ENCODE data around the gene SNX7. TPM values are rescaled to one million over a fixed set of nuclear protein-coding genes. Genes with fewer than 3 reads are reported as not detected.

Gene SNX7
- polyA plus RNA-seq, 1 of the 3 experiments (the other 2 are of a cell fraction): 16.0 TPM

- 88% methylated on average over 1 of the region's 1 CpG for WGBS (ENCODE audit: low lambda C conversion rate)
- Histone ChIP-seq H4K20me1 (ENCODE audit: insufficient read depth) (no peaks in the 10 kb centered on the region), H3K4me1 (ENCODE audit: control insufficient read depth in 1 of 2, insufficient read depth in 2 of 2, low read depth in 1 of 2, low read length in 1 of 2) (no peaks in the 10 kb centered on the region), H3K4me2 (no peak overlapping the region), H3K4me3 (ENCODE audit: low read depth in 2 of 2, low read length in 1 of 2) (no peak overlapping the region), H3K9me2 (no peaks in the 10 kb centered on the region), H3F3A (replicated peaks; ENCODE audit: insufficient read depth) (no peaks in the 10 kb centered on the region), H3K27me3 (ENCODE audit: insufficient read depth) (no peaks in the 10 kb centered on the region), H3K36me3 (replicated peaks in 1 of 2; ENCODE audit: control insufficient read depth in 1 of 2, insufficient read depth in 2 of 2, low read length in 1 of 2) (peaks cover 2 to 11% of the 10 kb centered on the region in 2 experiments), H3K9ac (no peak overlapping the region; the same call in 1 of the 2 replicates), H3K79me2 (ENCODE audit: insufficient read depth) (no peaks in the 10 kb centered on the region), H3K27ac (ENCODE audit: low read depth in 2 of 2, low read length in 1 of 2) (no peak overlapping the region), H2AFZ (ENCODE audit: low read depth) (no peak overlapping the region), H3K9me3 (no peaks in the 10 kb centered on the region)
- DNase-seq: no peak
- ChIA-PET CTCF (no interaction called here), POLR2A (no interaction called here)
- TF ChIP-seq SMC3 (IDR thresholded peaks at IDR 0.05; ENCODE audit: low read depth, low read length) (no peak), TCF12 (IDR thresholded peaks at IDR 0.05) (no peak), NRF1 (IDR thresholded peaks at IDR 0.05; ENCODE audit: low read depth, low read length) (no peak), ELF1 (IDR thresholded peaks at IDR 0.05) (no peak), CHD2 (IDR thresholded peaks at IDR 0.05; ENCODE audit: low read length, partially characterized antibody) (no peak), RAD21 (IDR thresholded peaks at IDR 0.05; ENCODE audit: low read length) (no peak), POLR2AphosphoS5 (IDR thresholded peaks at IDR 0.05; ENCODE audit: low read depth, low read length) (no peak), TEAD4 (IDR thresholded peaks at IDR 0.05; ENCODE audit: borderline replicate concordance, insufficient read depth) (no peak), YY1 (IDR thresholded peaks at IDR 0.05; ENCODE audit: low read depth) (no peak), MXI1 (IDR thresholded peaks at IDR 0.05; ENCODE audit: low read depth, low read length) (no peak), RFX5 (IDR thresholded peaks at IDR 0.05; ENCODE audit: low read length) (no peak), IRF3 (IDR thresholded peaks at IDR 0.05; ENCODE audit: low read depth, low read length) (no peak), RXRA (IDR thresholded peaks at IDR 0.05; ENCODE audit: borderline replicate concordance, low read depth) (no peak), MAX (IDR thresholded peaks at IDR 0.05; ENCODE audit: low read depth) (no peak), REST (IDR thresholded peaks at IDR 0.05; ENCODE audit: low read depth, low read length) (no peak), JUND (IDR thresholded peaks at IDR 0.05) (no peak), FOXJ3 (CRISPR knock-in tag; IDR thresholded peaks at IDR 0.05) (no peak), EZH2phosphoT487 (IDR thresholded peaks at IDR 0.05; ENCODE audit: borderline replicate concordance, low read depth) (no peak), TAF1 (IDR thresholded peaks at IDR 0.05; ENCODE audit: borderline replicate concordance, low read depth, low read length) (no peak), MEF2A (IDR thresholded peaks at IDR 0.05; ENCODE audit: borderline replicate concordance, low read depth) (no peak)
These were observed 78.2 kb downstream of the SNX7 start for GRCh38 chr1:98739762-98740161.
